B cell (primary cell): Measurements from ENCODE around the gene SPDYC. TPM values are rescaled to one million over a fixed set of nuclear protein-coding genes. Genes with fewer than 3 reads are reported as not detected.

Experiments
- ATAC-seq: fragments of 200-7000 bp; cut with Tn5 transposase; one replicate; pipeline ENCODE4 v1.10.0; 2021; ENCODE audit warnings: low read depth, mild to moderate bottlenecking, moderate number of reproducible peaks, moderate library complexity
- CTCF ChIA-PET: fragments of 350-600 bp; sonication (Branson Sonifier 250); formaldehyde crosslinking; loops from one replicate; lab custom pipeline; 2021; ENCODE audit warnings: antibody characterized with exemption, inconsistent platforms; lab: Charles Lee
- POLR2A ChIA-PET: fragments of 350-600 bp; sonication (Branson Sonifier 250); formaldehyde crosslinking; loops from one replicate; lab custom pipeline; 2021; ENCODE audit warnings: antibody characterized with exemption; lab: Charles Lee
- DNase-seq: peaks from one replicate; pipeline ENCODE4 v3.0.0; 2013
- H2AFZ ChIP-seq: 2 replicates; pipeline ENCODE4 v1.6.1; 2012; ENCODE audit warnings: mild to moderate bottlenecking, low read depth, low read length; ENCODE audit not compliant: insufficient read depth, poor library complexity, severe bottlenecking
- H3K27ac ChIP-seq, 2 donors: 1 replicate in 1 of 2; 2 replicates in 1 of 2; pipeline ENCODE4 v1.5.1; 2012 to 2013; ENCODE audit warnings: low read length in 2 of 2, mild to moderate bottlenecking in 2 of 2, moderate library complexity in 1 of 2
- H3K27me3 ChIP-seq, 4 experiments: fragments of 200-600 bp in 1 of 4; sonication (generic) in 1 of 4; replicated peaks in 1 of 4; 1 replicate in 2 of 4; 2 replicates in 2 of 4; pipeline versions ENCODE4 v1.6.1 to v1.7.0; 2013 to 2016; ENCODE audit warnings: low read length in 3 of 4, mild to moderate bottlenecking in 2 of 4, mixed read lengths in 1 of 4, moderate library complexity in 1 of 4; ENCODE audit not compliant: insufficient read depth in 4 of 4, control insufficient read depth in 3 of 4; ENCODE audit errors: control extremely low read depth in 1 of 4
- H3K36me3 ChIP-seq, 2 experiments: replicated peaks in 1 of 2; 1 replicate in 1 of 2; 2 replicates in 1 of 2; pipeline versions ENCODE4 v1.6.1 to v1.7.1; 2013; ENCODE audit warnings: low read length in 1 of 2; ENCODE audit not compliant: insufficient read depth in 2 of 2, control insufficient read depth in 1 of 2; ENCODE audit errors: control extremely low read depth in 1 of 2, extremely low read depth in 1 of 2
- H3K4me1 ChIP-seq, 2 donors: fragments of 200-600 bp in 1 of 2; sonication (generic) in 1 of 2; 1 replicate in 1 of 2; 2 replicates in 1 of 2; pipeline versions ENCODE4 v1.5.1 to v1.6.1; 2013 to 2017; ENCODE audit warnings: low read length in 2 of 2; ENCODE audit not compliant: control insufficient read depth in 2 of 2, insufficient read depth in 2 of 2
- H3K4me2 ChIP-seq: replicated peaks from 2 replicates; pipeline ENCODE3; 2012; ENCODE audit warnings: mild to moderate bottlenecking, low read depth, low read length; ENCODE audit not compliant: poor library complexity, severe bottlenecking
- H3K4me3 ChIP-seq, 5 experiments: fragments of 200-600 bp in 1 of 5; sonication (generic) in 1 of 5; 1 replicate in 3 of 5; 2 replicates in 2 of 5; pipeline versions ENCODE4 v1.5.1 to v1.7.0; 2011 to 2016; ENCODE audit warnings: low read length in 4 of 5, mild to moderate bottlenecking in 4 of 5, low read depth in 2 of 5, control low read depth in 1 of 5, moderate library complexity in 1 of 5; ENCODE audit not compliant: insufficient read depth in 1 of 5; ENCODE audit errors: control extremely low read depth in 1 of 5, extremely low read depth in 1 of 5
- H3K79me2 ChIP-seq: fragments of 200-600 bp; sonication (generic); one replicate; pipeline ENCODE4 v1.6.0; 2016; ENCODE audit warnings: low read length; ENCODE audit not compliant: control insufficient read depth, insufficient read depth
- H3K9ac ChIP-seq: fragments of 200-600 bp; sonication (generic); 2 replicates; pipeline ENCODE4 v1.6.1; 2017; ENCODE audit warnings: mild to moderate bottlenecking, low read length, moderate library complexity
- H3K9me3 ChIP-seq, 3 donors: one replicate each; pipeline versions ENCODE4 v1.6.1 to v1.7.1; 2013; ENCODE audit warnings: low read length in 2 of 3; ENCODE audit not compliant: control insufficient read depth in 2 of 3, insufficient read depth in 1 of 3; ENCODE audit errors: control extremely low read depth in 1 of 3
- H4K20me1 ChIP-seq: 2 replicates; pipeline ENCODE4 v1.6.0; 2012; ENCODE audit warnings: mild to moderate bottlenecking, low read length; ENCODE audit not compliant: insufficient read depth, control insufficient read depth, poor library complexity, severe bottlenecking
- H3K27ac Mint-ChIP-seq: one replicate; pipeline ENCODE4 v1.8.0; 2021; ENCODE audit warnings: mixed read lengths
- H3K27me3 Mint-ChIP-seq: one replicate; pipeline ENCODE4 v1.8.0; 2021; ENCODE audit warnings: mixed read lengths
- H3K4me1 Mint-ChIP-seq: one replicate; pipeline ENCODE4 v1.8.0; 2021; ENCODE audit warnings: mixed read lengths
- H3K4me3 Mint-ChIP-seq: one replicate; pipeline ENCODE4 v1.8.0; 2021; ENCODE audit warnings: mixed read lengths
- H3K9me3 Mint-ChIP-seq: one replicate; pipeline ENCODE4 v1.8.0; 2022; ENCODE audit warnings: mixed read lengths; ENCODE audit not compliant: insufficient read depth
- EZH2 ChIP-seq: IDR thresholded peaks from 2 replicates; pipeline ENCODE4 v1.6.1; 2012; ENCODE audit warnings: borderline replicate concordance, low read depth, mild to moderate bottlenecking, moderate library complexity, low read length; ENCODE audit not compliant: insufficient read depth, poor library complexity, severe bottlenecking
- WGBS: methylation state at CpG from one replicate; pipeline ENCODE4 v1.1.5; 2013; ENCODE audit warnings: missing lambda C conversion rate; ENCODE audit not compliant: insufficient coverage; 5-methylcytosine and 5-hydroxymethylcytosine counted together
- intact Hi-C: fragments of 100-400 bp; cut with micrococcal nuclease; formaldehyde crosslinking; loops from one replicate; pipeline ENCODE4 v1.10.0; 2022
- polyA minus RNA-seq: library from RNA; depleted of rRNA, polyadenylated mRNA; stranded (reverse); fragments of >200 nt; gene quantifications from 2 replicates; pipeline ENCODE4 v1.2.3, GENCODE V29; 2012
- polyA plus RNA-seq: library from polyadenylated mRNA; depleted of rRNA; stranded (reverse); fragments of >200 nt; gene quantifications from 2 replicates; pipeline ENCODE4 v1.2.3, GENCODE V29; 2012
- total RNA-seq, 2 donors: library from RNA; stranded (reverse); fragments of 120-200 nt in 1 of 2; gene quantifications; 1 replicate in 1 of 2; 2 replicates in 1 of 2; pipeline versions ENCODE4 v1.2.3 to v1.2.4, GENCODE V29; 2013 to 2022
- TF ChIP-seq, protein P1 (sequence below): fragments of 200-600 bp; IDR thresholded peaks from one replicate; pipeline ENCODE4 v1.8.0; 2022; ENCODE audit warnings: antibody characterized with exemption, mild to moderate bottlenecking

The SPDYC gene
- not detected in 2 replicates for total RNA-seq
- total RNA-seq (2013): 0.23 TPM
- polyA plus RNA-seq: not detected in 2 replicates
- 0.36 TPM in 1 of 2 replicates, not detected in the other for polyA minus RNA-seq

DNA sequence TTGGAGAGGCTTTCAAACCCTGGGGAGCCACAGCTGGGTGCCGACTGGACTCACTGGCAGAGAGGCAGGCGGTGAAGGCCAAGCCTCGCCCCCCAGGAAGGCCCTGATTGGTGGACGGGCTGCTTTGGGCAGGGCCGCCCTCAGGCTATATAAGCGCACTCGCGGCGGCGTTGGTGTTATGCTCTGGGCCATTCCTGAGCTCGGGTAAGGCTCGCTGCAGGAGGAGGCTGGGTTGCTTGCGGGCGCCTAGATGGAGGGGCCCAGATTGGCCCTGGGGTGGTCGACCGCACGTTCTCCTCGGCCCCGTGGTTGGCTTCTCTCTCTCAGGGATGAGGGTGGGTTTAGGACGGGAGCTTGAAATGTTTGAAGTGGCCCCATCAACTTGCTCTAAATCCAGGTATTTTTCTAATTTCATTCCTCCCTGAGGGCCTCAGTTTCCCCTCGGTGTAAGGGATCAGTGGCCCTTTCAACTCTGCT, at the start of gene SPDYC:
TSS of gene SPDYC (plus strand) at position 176 of the 477 bp plus-strand sequence. CDS start 1,125 bp downstream, outside the sequence.
- DNase-seq: no peak
- no peak for TF ChIP-seq EZH2
- TF ChIP-seq, protein P1, sequence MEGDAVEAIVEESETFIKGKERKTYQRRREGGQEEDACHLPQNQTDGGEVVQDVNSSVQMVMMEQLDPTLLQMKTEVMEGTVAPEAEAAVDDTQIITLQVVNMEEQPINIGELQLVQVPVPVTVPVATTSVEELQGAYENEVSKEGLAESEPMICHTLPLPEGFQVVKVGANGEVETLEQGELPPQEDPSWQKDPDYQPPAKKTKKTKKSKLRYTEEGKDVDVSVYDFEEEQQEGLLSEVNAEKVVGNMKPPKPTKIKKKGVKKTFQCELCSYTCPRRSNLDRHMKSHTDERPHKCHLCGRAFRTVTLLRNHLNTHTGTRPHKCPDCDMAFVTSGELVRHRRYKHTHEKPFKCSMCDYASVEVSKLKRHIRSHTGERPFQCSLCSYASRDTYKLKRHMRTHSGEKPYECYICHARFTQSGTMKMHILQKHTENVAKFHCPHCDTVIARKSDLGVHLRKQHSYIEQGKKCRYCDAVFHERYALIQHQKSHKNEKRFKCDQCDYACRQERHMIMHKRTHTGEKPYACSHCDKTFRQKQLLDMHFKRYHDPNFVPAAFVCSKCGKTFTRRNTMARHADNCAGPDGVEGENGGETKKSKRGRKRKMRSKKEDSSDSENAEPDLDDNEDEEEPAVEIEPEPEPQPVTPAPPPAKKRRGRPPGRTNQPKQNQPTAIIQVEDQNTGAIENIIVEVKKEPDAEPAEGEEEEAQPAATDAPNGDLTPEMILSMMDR: no peak
- Mint-ChIP-seq H3K27me3 (no peaks in the 10 kb centered on the region), H3K4me1 (peaks cover 14% of the 10 kb centered on the region), H3K4me3 (peak within 1 kb of the TSS; percentile 13), H3K27ac (peak within 1 kb of the TSS; percentile 94), H3K9me3 (no peaks in the 10 kb centered on the region)
- Histone ChIP-seq H3K4me1 (peaks cover 8 to 13% of the 10 kb centered on the region in 2 donors), H3K4me3 (no peak within 1 kb of the TSS), H3K9me3 (no peaks in the 10 kb centered on the region), H4K20me1 (no peaks in the 10 kb centered on the region), H3K9ac (peak within 1 kb of the TSS; percentile 27), H3K27me3 (no peaks in the 10 kb centered on the region), H3K36me3 (no peaks in the 10 kb centered on the region), H3K79me2 (peaks cover 9% of the 10 kb centered on the region), H3K4me2 (peak within 1 kb of the TSS; percentile 43), H2AFZ (peak within 1 kb of the TSS; percentile 88), H3K27ac (peak within 1 kb of the TSS; percentile 51 to 72)
- CTCF ChIA-PET: interaction anchor here (1.0 to 2.2 kb wide), 4 partner anchors 12 to 60 kb away, joined by 3 to 7 read pairs (median 5); partner anchors contain the start of genes CAPN1 and ZNHIT2
- POLR2A ChIA-PET: interaction anchor here (0.7 to 0.8 kb wide), 2 partner anchors 11 to 42 kb away, joined by 3 to 4 read pairs; no protein-coding TSS in a partner anchor
- WGBS: over 99% methylated on average over 15 of the region's 21 CpGs
- no peak for ATAC-seq
- intact Hi-C loops: no loop called here

- Mint-ChIP-seq H3K27me3 (no peaks in the 10 kb centered on the region), H3K4me3 (peak overlapping the region; percentile 98), H3K9me3 (no peaks in the 10 kb centered on the region), H3K4me1 (peaks cover 60% of the 10 kb centered on the region), H3K27ac (peak overlapping the region; percentile 99)
- TF ChIP-seq, protein P1: no peak
- TF ChIP-seq EZH2: no peak
- WGBS: no CpG with 5 or more reads among the region's 3 CpGs
- DNase-seq (peak; percentile 17), ATAC-seq (no peak)
- Histone ChIP-seq H3K4me3 (peak overlapping the region; percentile 65 to 98 (median 95)), H3K4me2 (peak overlapping the region; percentile 92), H3K79me2 (peaks cover 85% of the 10 kb centered on the region), H2AFZ (no peak overlapping the region), H3K36me3 (peaks cover 0 to 54% of the 10 kb centered on the region in 2 experiments), H3K27me3 (no peaks in the 10 kb centered on the region), H3K9ac (peak overlapping the region; percentile 95), H3K9me3 (no peaks in the 10 kb centered on the region), H3K27ac (peak overlapping the region; percentile 93 to 96), H3K4me1 (peaks cover 34 to 53% of the 10 kb centered on the region in 2 donors), H4K20me1 (peaks cover 34% of the 10 kb centered on the region)
- ChIA-PET POLR2A (interaction anchor here (2.1 to 7.3 kb wide), 3 partner anchors 9 to 61 kb away, joined by 23 to 160 read pairs (median 27); partner anchors contain the start of genes CAPN1, SYVN1 and TM7SF2), CTCF (interaction anchor here (1.3 to 5.0 kb wide), 7 partner anchors 10 to 277 kb away, joined by 3 to 47 read pairs (median 17); partner anchors contain the start of genes ARL2, CAPN1, CDC42BPG and TM7SF2)
- intact Hi-C loops: no loop called here
Measured at GRCh38 chr11:65120831-65121230, 49.2 kb upstream of the SPDYC start.
